ENCODE measurements around the gene BRD4. TPM values are rescaled to one million over a fixed set of nuclear protein-coding genes. Genes with fewer than 3 reads are reported as not detected.

The BRD4 gene
- polyA plus RNA-seq, 3 donors, result 3.7 to 19.2 (median 4.2) TPM

DNA sequence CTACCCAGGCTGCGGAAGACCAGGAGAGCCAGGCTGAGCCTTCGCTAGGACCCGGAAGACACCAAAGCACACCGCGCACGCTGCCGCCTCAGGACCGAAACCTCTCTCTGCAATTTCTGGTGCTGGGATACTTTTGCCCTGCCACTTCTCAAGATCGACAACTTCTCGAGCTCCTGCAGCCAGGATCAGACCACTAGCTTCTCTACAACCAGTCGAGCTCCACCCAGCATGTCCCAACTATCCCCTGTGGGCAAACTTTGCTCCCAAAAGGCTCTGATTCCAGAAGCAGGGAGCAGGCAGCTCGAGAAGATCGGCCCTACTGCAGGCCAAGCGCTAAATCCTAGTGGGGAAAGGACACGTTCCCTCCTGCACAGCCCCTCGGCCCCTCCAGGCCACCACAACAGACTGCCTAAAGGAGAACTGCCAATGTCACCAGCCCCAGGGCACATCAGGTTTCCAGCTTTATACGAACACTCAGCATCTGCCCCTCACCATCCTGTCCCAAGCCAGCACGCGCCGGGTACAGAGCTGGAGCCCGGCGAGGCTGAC, 46.3 kb upstream of the BRD4 start:
- intact Hi-C loops (cut with micrococcal nuclease), result loop anchor here (5.0 to 10.0 kb wide), 6 partner anchors 39 to 254 kb away; partner anchors contain the start of genes AKAP8L (in 1 of the 2) and BRD4 (in 1 of the 2)
- Histone ChIP-seq H3K4me2 (replicated peaks; ENCODE audit: extremely low read depth, low read length, poor library complexity, severe bottlenecking) (peak overlapping the region; percentile 99), H3K9me3 (replicated peaks in 1 of 2; ENCODE audit: control insufficient read depth in 1 of 2, insufficient read depth in 1 of 2, low read length in 2 of 2) (no peaks in the 10 kb centered on the region), H3K27me3 (ENCODE audit: control insufficient read depth in 2 of 2, insufficient read depth in 2 of 2, low read length in 2 of 2) (no peaks in the 10 kb centered on the region), H3K4me3 (replicated peaks in 1 of 3; ENCODE audit: low read depth in 2 of 3, low read length in 3 of 3) (peak overlapping the region; percentile 84 to 99 (median 99)), H4K20me1 (ENCODE audit: insufficient read depth, low read length) (peaks cover 52% of the 10 kb centered on the region), H2AFZ (ENCODE audit: insufficient read depth, low read depth, low read length, poor library complexity, severe bottlenecking) (peak overlapping the region; percentile 81), H3K36me3 (replicated peaks in 1 of 2; ENCODE audit: control insufficient read depth in 1 of 2, insufficient read depth in 2 of 2, low read length in 2 of 2) (peaks cover 15 to 33% of the 10 kb centered on the region in 2 donors), H3K4me1 (ENCODE audit: control insufficient read depth in 1 of 2, insufficient read depth in 2 of 2, low read length in 2 of 2) (peaks cover 21 to 31% of the 10 kb centered on the region in 2 donors), H3K9ac (ENCODE audit: insufficient read depth, low read length, poor library complexity, severe bottlenecking) (peak overlapping the region; percentile 99), H3K79me2 (ENCODE audit: insufficient read depth, low read length) (peaks cover 61% of the 10 kb centered on the region), H3K27ac (ENCODE audit: low read depth in 1 of 2, low read length in 2 of 2) (peak overlapping the region; percentile 79 to 96)
- Mint-ChIP-seq H3K36me3 (peaks cover 9 to 27% of the 10 kb centered on the region in 2 donors), H3K27ac (peak overlapping the region; percentile 87 to 97 (median 93)), H3K4me3 (peak overlapping the region; percentile 99 to 100), H3K27me3 (ENCODE audit: low read depth in 3 of 3) (peaks cover 0 to 1% (median 1%) of the 10 kb centered on the region in 3 donors), H3K9me3 (peaks cover 0 to 3% (median 0%) of the 10 kb centered on the region in 7 donors), H3K4me1 (peaks cover 27% of the 10 kb centered on the region)
- 0% methylated on average over 21 of the region's 22 CpGs for WGBS (ENCODE audit: insufficient coverage)
- DNase-seq, result peak; percentile 16 to 29 (median 24)
- no peak for TF ChIP-seq CTCF (IDR thresholded peaks at IDR 0.05)

GRCh38 chr19:15374796-15375440, 42.6 kb upstream of the BRD4 start:
- H3K27me3 Mint-ChIP-seq (ENCODE audit: low read depth in 3 of 3), result peaks cover 0 to 3% (median 1%) of the 10 kb centered on the region in 3 donors
- no peak overlapping the region for H3K4me3 ChIP-seq (replicated peaks in 1 of 3; ENCODE audit: low read depth in 2 of 3, low read length in 3 of 3)
- H3K9me3 Mint-ChIP-seq, result peaks cover 0 to 2% (median 0%) of the 10 kb centered on the region in 7 donors
- H3K36me3 Mint-ChIP-seq, result peaks cover 35 to 55% of the 10 kb centered on the region in 2 donors
- H4K20me1 ChIP-seq (ENCODE audit: insufficient read depth, low read length), result peaks cover 84% of the 10 kb centered on the region
- H3K9me3 ChIP-seq (replicated peaks in 1 of 2; ENCODE audit: control insufficient read depth in 1 of 2, insufficient read depth in 1 of 2, low read length in 2 of 2), result no peaks in the 10 kb centered on the region
- H3K27me3 ChIP-seq (ENCODE audit: control insufficient read depth in 2 of 2, insufficient read depth in 2 of 2, low read length in 2 of 2), result no peaks in the 10 kb centered on the region
- no peak overlapping the region for H3K9ac ChIP-seq (ENCODE audit: insufficient read depth, low read length, poor library complexity, severe bottlenecking)
- H3K4me2 ChIP-seq (replicated peaks; ENCODE audit: extremely low read depth, low read length, poor library complexity, severe bottlenecking), result no peak overlapping the region
- H3K36me3 ChIP-seq (replicated peaks in 1 of 2; ENCODE audit: control insufficient read depth in 1 of 2, insufficient read depth in 2 of 2, low read length in 2 of 2), result peaks cover 48 to 54% of the 10 kb centered on the region in 2 donors
- no peak overlapping the region for H3K27ac ChIP-seq (ENCODE audit: low read depth in 1 of 2, low read length in 2 of 2)
- H2AFZ ChIP-seq (ENCODE audit: insufficient read depth, low read depth, low read length, poor library complexity, severe bottlenecking), result no peak overlapping the region
- no peak for DNase-seq
- WGBS (ENCODE audit: insufficient coverage), result 69% methylated on average over 21 of the region's 24 CpGs
- no peak overlapping the region for H3K4me3 Mint-ChIP-seq
- peak overlapping the region in 2 of 7 donors; percentile 7 to 54 for H3K27ac Mint-ChIP-seq
- H3K79me2 ChIP-seq (ENCODE audit: insufficient read depth, low read length), result peaks cover 74% of the 10 kb centered on the region
- peaks cover 16 to 22% of the 10 kb centered on the region in 2 donors for H3K4me1 ChIP-seq (ENCODE audit: control insufficient read depth in 1 of 2, insufficient read depth in 2 of 2, low read length in 2 of 2)
- TF ChIP-seq CTCF (IDR thresholded peaks at IDR 0.05), result no peak
- peaks cover 20% of the 10 kb centered on the region for H3K4me1 Mint-ChIP-seq
- intact Hi-C loops (cut with micrococcal nuclease), result loop anchor here (5.0 to 10.0 kb wide), 6 partner anchors 38 to 250 kb away; partner anchors contain the start of genes AKAP8L (in 1 of the 2) and BRD4 (in 1 of the 2)
